ENCODE data around the gene VDR. TPM values are rescaled to one million over a fixed set of nuclear protein-coding genes. Genes with fewer than 3 reads are reported as not detected.
A peak's percentile ranks its signal among the peaks of the same experiment; 100 is the strongest.

Gene VDR
- total RNA-seq, 1 donor from 2014 or later: 6.7 TPM

DNA sequence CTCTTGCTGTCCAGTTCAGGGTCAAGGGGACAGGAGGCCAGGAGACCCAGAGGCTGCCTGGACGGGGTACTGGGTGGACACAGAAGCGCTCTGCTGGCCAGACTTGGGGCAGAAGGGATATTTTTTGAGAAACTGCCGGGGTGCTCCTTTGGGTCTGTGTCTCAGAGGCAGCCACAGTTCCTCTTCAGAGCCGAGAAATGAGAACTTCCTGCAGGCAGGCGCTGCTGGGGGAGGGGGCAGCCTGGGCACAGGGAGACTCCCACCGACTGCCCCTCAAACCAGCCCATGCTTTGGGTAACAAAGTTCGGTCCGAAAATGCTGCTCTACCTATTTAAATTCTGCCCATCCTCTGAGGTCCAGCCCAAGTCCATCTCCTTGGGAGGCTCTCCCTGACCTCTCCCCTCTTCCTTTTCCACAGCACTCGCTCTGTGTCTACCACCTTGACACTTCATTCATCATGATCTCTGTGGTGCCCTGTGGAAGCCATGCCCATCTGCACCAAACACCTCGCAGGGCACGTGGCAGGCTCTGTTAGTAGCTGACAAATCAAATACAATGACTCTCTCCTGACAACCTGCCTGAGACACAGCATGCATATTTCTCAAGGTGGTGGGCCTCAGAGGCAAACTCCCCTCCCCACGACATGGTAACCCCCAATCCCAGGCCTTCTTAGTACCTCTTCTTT, 101.5 kb downstream of the VDR start:
- TF ChIP-seq, protein P1, sequence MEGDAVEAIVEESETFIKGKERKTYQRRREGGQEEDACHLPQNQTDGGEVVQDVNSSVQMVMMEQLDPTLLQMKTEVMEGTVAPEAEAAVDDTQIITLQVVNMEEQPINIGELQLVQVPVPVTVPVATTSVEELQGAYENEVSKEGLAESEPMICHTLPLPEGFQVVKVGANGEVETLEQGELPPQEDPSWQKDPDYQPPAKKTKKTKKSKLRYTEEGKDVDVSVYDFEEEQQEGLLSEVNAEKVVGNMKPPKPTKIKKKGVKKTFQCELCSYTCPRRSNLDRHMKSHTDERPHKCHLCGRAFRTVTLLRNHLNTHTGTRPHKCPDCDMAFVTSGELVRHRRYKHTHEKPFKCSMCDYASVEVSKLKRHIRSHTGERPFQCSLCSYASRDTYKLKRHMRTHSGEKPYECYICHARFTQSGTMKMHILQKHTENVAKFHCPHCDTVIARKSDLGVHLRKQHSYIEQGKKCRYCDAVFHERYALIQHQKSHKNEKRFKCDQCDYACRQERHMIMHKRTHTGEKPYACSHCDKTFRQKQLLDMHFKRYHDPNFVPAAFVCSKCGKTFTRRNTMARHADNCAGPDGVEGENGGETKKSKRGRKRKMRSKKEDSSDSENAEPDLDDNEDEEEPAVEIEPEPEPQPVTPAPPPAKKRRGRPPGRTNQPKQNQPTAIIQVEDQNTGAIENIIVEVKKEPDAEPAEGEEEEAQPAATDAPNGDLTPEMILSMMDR (conservative IDR thresholded peaks at IDR 0.05; ENCODE audit: low read depth, low read length): no peak

GRCh38 chr12:47802312-47802711, 102.5 kb downstream of the VDR start:
- no peak for DNase-seq (ENCODE audit: low read depth)
- TF ChIP-seq, protein P1 (conservative IDR thresholded peaks at IDR 0.05; ENCODE audit: low read depth, low read length): peak; percentile 52
- H3K4me3 ChIP-seq (ENCODE audit: low read depth, low read length): no peak overlapping the region

More for the DNA sequence above, 101.5 kb downstream of the VDR start:
- no peak for DNase-seq (ENCODE audit: low read depth)
- H3K4me3 ChIP-seq (ENCODE audit: low read depth, low read length): no peak overlapping the region

DNA sequence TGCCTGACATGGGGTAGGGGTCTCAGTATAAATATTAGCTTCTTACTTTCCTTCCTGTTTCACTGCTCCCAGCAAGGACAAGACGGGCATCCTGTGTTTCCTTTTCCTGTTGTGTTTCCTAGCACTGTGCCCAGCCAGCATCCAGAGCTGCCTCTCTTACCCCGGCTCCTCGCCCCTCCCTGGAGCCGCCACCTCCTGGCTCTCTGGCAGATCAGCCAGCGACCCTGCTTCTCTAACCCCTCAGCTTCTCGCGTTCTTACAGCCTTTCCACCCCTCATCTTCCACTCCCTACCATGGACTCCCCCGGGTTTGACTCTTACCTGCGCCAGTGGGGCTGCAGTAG, 102.9 kb downstream of the VDR start:
- H3K4me3 ChIP-seq (ENCODE audit: low read depth, low read length): no peak overlapping the region
- TF ChIP-seq, protein P1 (conservative IDR thresholded peaks at IDR 0.05; ENCODE audit: low read depth, low read length): no peak
- no peak for DNase-seq (ENCODE audit: low read depth)

GRCh38 chr12:47801170-47801903, 103.5 kb downstream of the VDR start:
- DNase-seq (ENCODE audit: low read depth): peak; percentile 78
- TF ChIP-seq, protein P1 (conservative IDR thresholded peaks at IDR 0.05; ENCODE audit: low read depth, low read length): peak; percentile 51
- no peak overlapping the region for H3K4me3 ChIP-seq (ENCODE audit: low read depth, low read length)

- no peak for DNase-seq (ENCODE audit: low read depth)
- no peak overlapping the region for H3K4me3 ChIP-seq (ENCODE audit: low read depth, low read length)
- TF ChIP-seq, protein P1 (conservative IDR thresholded peaks at IDR 0.05; ENCODE audit: low read depth, low read length): no peak
Observed at GRCh38 chr12:47800582-47800981, 104.2 kb downstream of the VDR start.

DNA sequence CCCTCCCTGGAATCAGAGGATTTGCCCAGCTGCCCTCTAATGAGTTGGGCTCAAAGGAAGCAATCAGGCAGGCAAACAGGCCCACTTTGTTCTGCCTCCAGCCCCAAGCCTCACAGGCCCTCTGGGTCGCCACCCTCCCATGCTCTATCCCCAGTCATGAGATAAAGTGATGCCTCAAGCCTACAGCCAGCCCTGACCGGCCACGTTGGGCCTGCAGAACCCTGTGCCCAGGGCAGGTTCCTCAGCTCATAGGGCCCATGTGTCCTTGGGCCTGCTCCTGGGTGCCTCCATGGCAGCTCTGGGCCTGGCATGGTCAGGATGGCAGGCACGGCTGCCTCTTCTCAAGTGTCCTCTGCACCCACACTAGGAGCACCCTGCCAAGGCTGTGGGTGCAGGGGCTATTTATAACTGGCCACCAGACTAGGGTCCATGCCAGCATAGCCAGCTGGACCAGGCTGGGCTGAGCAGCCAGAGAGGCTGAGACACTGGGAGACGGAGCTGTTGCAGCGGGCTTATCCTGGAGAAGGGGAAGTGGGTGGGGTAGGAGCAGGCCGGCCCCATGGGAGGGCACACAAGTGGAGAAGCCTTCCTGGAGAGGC, 105.3 kb downstream of the VDR start:
- no peak for DNase-seq (ENCODE audit: low read depth)
- TF ChIP-seq, protein P1 (conservative IDR thresholded peaks at IDR 0.05; ENCODE audit: low read depth, low read length): no peak
- H3K4me3 ChIP-seq (ENCODE audit: low read depth, low read length): no peak overlapping the region
